HCEC 1CT (cell line): ENCODE measurements around the gene MRPL1.
"Not testable (repeated sequence)": the region's sequence is repeated elsewhere in the genome, so short reads cannot be mapped to it uniquely, and the experiment has no call there.

Experiments
- DNase-seq: peaks from one replicate; pipeline ENCODE4 v3.0.0-alpha.2; 2017

MRPL1 gene

DNA sequence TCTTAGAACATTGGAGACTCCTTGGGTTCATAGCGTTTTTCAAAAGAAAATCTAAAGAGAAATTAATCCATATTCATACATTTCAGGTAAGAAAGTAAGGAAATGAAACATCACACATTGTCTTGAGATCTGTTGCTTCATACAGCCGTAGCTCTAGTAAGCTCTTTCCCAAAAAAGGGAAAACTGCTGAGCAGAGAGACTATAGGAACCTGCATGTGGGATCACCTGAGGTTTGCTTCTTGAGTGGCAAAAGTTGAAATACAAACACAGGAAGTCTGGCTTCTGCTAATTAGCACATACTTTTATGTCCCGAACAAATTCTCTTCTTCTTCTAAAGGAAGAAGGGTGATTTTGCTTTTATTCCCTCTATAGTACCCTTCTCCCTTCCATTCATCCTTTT lies 57.7 kb downstream of the MRPL1 start:
- no peak for DNase-seq

DNA sequence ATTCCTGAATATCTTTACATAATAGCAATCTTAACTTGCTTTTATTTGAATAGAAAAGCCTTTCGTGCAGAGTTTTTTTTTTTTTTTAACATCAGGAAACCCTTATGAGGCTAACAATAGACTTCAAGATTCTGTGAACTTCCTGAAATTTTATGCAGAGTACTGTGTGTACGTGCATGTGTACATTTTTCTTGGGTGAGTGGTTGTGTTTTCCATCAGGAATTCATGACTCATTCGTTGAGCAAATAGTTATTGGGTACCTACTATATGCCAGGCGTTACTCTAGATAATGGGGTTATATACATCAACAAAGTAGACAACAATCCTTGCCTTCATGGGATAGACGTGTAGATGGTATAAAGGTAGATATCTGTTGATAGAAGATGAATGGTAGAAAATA lies 59.1 kb downstream of the MRPL1 start:
- DNase-seq: peak; percentile 90

DNA sequence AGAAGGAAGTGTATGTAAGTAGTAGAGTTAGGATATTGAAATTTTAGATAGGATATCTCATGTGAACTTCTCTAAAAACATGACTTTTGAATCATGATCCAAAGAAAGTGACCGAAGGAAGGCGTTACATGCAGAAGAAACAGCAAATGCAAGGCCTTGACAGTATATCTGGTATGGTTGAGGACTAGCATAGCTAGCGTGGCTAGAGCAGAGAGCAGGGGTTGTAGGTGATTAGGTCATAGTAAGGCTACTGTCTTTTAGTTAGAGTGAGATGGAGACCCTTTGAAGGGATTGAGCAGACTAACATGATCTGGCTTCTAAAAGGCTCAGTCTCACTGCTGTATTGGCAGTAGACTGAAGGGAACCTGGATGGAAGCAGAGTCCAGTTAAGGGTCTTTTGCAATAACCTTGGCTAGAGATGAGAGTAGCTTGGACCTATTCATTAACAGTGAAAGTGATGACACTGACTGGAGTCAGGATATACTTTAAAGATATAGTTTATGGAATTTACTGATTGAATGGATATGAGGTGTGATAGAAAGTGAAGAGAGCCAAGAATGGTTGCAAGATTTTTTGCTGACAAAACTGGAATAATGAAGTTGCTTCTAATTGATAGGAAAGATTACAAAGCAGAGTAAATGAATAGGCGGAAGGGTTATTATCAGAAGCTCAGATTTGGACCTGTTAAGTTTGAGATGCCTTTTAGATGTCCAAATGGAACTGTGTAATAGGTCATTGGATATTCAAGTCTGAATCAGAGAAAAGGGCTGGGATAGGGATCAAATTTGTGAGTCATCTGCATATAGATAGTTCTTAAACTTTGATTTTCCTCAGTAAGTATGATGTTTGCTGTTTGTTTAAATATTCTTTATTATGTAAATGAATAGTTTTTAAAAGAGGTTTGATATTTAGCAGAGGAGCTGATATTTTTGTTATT lies 59.8 kb downstream of the MRPL1 start:
- peak; percentile 62 for DNase-seq

DNA sequence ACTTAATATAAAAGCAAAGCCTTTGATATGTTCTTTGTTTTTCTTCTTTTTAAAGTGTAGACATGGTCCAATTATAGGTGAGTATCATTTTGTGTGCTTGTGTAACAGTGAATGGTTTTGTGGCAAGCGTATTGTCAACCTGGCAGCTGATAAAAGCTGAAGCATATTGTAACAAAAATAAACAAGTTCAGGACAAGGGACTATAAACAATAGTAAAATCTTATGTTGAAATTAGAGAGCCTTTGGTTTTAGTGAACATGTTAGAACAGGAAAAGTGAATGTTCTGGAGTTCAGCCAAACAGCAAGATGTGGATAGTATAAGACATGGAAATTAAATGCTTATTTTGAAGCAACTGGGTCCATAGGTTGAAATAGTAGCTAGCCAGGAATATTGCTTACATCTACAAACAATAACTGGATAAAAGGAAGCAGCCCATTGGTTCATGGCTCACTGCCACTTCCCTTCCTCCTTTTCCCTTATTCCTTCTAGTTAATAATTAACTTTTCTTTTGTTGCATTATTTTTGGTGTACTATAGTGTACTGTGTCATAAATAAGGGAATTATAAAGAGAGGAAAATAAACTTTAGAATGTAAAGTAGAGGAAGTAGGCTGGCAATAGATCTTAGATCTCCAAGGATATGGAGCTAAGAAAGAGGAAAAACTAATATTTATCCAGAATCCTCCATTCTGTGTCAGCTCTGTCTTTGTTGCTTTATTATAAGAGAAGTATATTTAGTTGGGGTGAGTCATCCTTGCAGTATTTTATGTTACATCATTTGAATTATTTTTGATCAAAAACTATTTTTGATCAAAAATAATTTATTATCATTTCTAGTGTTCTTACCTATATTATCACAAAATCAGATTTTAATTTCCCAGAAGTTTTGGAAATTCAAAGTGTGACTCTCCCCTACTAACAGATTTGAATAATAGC lies 65.6 kb downstream of the MRPL1 start:
- peak; percentile 18 for DNase-seq

DNA sequence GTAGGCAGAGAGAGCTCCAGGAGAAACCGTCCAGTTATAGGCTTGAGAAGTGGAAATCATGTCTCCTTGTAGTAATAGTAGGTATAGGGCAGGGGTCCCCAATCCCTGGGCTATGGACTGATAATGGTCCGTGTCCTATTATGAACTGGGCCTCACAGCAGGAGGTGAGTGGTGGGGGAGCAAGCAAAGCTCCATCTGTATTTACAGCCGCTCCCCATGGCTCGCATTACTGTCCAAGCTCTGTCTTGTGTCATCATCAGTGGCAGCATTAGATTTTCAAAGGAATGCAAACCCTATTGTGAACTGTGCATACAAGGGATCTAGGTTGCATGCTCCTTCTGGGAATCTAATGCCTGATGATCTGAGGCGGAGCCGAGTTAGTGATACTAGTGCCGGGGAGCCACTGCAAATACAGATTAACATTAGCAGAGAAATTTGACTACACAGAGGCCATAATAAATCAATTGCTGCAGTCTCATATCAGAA lies 67.6 kb downstream of the MRPL1 start:
- DNase-seq: no peak

DNA sequence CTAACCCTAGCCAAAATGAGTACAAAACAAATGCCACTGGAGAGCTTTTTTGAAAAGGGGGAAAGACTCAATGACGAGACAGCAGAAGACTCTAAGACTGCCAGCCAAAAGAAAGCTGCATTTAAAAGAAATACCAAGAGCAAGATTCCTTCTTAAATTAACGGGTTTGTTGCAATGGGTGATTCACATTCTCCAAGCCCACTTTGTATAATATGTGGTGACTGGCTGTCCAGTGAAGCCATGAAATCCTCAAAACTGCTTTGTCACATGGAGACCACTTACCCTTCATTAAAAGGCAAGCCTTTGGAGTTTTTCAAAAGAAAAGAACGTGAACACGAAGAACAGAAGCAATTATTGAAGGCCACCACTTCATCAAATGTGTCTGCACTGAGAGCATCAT lies 68.2 kb downstream of the MRPL1 start:
- no peak for DNase-seq

GRCh38 chr4:77931452-77932135 lies 69.0 kb downstream of the MRPL1 start:
- DNase-seq: peak; percentile 78

DNA sequence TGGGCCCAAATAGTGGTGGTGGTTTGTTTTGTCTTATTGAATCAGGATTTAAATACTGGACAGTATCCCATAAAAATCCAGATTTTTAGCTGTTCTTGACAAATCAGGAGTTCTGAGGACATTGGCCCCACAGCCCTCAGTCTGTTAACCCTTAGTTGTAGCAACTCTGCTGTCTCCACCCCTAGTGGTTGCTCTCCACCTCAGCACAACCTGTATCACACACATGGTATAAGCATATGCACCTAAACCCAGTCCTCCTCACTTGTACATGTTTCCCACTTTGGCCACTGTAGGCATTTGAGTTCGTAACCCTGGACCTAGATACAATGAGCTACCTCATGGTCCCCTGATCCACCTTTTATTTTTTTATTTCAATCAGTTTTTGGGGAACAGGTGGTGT lies 75.9 kb downstream of the MRPL1 start:
- DNase-seq: no peak

GRCh38 chr4:77945929-77946328 lies 83.3 kb downstream of the MRPL1 start:
- not testable (repeated sequence) for DNase-seq

- no peak for DNase-seq
Observed at GRCh38 chr4:77950203-77950602, 87.6 kb downstream of the MRPL1 start.

DNA sequence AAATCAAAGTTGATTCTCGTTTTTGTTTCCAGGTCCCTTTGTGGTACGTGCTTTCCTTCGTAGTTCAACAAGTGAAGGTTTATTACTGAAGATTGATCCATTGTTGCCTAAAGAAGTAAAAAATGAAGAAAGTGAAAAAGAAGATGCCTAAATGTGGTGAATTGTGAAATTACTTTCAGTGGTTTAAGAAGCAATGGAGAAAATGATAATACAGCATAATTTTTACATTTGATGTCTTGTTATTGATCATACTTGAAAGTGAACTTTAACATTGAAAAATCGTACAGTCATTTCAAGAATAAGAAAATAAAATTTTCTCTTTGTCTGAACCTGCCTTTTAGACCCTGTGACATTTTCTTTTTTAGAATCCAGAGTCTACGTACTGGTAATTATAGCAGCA lies 89.8 kb downstream of the MRPL1 start:
- no peak for DNase-seq

- DNase-seq: no peak
Observed at GRCh38 chr4:77954690-77955089, 92.1 kb downstream of the MRPL1 start.

DNA sequence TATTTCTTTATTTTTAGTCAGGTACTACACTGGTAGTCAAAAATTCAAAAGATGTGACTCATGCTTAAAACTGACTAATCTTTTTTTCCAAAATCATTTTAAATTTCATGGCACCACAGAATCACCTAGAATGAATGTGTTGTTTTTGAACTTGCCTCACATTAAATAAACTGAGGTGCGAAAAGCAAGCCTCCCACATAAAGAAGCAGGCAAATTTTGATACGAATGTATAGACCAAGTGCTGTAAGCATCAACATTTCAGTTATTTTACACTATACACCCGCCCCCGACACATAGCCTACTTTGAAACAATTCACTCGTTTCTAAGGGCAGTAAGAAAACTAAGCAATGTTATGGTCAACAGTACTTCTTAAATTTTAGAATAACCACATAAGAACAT lies 94.3 kb downstream of the MRPL1 start:
- no peak for DNase-seq

DNA sequence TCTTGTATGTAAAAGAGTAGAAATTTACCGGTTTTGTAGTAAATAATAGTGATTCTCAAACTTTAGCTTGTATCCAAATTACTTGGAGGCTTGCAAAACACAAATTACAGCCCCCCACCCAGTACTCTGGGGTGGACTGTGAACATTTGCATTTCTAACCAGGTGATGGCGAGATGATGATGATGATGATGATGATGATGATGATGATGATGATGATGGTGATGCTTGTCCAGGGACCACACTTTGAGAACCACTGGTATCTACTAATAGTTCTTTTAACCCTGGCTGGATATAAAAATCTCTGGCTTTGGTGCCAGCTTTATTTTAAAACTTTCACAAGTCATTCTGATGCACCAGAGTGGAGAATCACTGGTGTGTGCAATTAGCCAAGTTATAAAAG lies 96.3 kb downstream of the MRPL1 start:
- DNase-seq: no peak

- peak; percentile 22 for DNase-seq
Observed at GRCh38 chr4:77959566-77960338, 97.1 kb downstream of the MRPL1 start.

DNA sequence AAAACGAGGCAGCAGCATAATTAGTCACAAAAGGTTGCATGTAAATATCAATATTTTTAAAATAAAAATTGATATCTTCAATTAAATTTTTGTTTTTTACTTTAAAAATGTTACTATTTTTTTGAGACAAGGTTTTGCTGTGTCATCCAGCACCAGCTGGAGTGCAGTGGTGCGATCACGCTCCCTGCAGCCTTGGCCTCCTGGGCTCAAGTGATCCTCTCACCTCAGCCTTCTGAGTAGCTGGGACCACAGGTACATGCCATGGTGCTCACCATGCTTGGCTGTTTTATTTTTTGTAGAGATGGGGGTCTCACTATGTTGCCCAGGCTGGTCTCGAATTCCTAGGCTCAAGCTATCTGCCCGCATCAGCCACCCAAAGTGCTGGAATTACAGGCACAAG lies 97.7 kb downstream of the MRPL1 start:
- DNase-seq: no peak

GRCh38 chr4:77963004-77963403 lies 100.4 kb downstream of the MRPL1 start:
- DNase-seq: no peak

DNA sequence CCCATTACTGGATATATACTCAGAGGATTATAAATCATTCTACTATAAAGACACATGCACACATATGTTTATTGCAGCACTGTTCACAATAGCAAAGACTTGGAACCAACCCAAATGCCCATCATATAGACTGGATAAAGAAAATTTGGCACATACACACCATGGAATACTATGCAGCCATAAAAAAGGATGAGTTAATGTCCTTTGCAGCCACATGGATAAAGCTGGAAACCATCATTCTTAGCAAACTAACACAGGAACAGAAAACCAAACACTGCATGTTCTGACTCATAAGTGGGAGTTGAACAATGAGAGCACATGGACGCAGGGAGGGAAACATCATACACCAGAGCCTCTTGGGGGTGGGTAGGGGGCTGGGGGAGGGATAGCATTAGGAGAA lies 111.0 kb downstream of the MRPL1 start:
- DNase-seq: not testable (repeated sequence)

- DNase-seq: not testable (repeated sequence)
Observed at GRCh38 chr4:77982900-77983540, 120.4 kb downstream of the MRPL1 start.

GRCh38 chr4:77983612-77984311 lies 121.1 kb downstream of the MRPL1 start:
- DNase-seq: not testable (repeated sequence)

GRCh38 chr4:77989968-77990367 lies 127.3 kb downstream of the MRPL1 start:
- no peak for DNase-seq
